SU-DHL-6 (cell line): Measurements from ENCODE around the gene NOXA1.

Experiments
- H2AFZ ChIP-seq: fragments of 200-600 bp; sonication (generic); 2 replicates; pipeline ENCODE4 v1.6.1; 2014; ENCODE audit warnings: low read depth, mild to moderate bottlenecking, moderate library complexity, mixed read lengths, antibody characterized with exemption, low read length; ENCODE audit not compliant: severe bottlenecking
- H3F3A ChIP-seq: fragments of 200-600 bp; shearing (Covaris generic); 2 replicates; pipeline ENCODE4 v1.6.0; 2016; ENCODE audit warnings: antibody characterized with exemption, mild to moderate bottlenecking; ENCODE audit not compliant: insufficient read depth
- H3K27ac ChIP-seq: fragments of 200-600 bp; sonication (generic); 2 replicates; pipeline ENCODE4 v1.5.1; 2016; ENCODE audit warnings: low read depth, mild to moderate bottlenecking, low read length, moderate library complexity, mixed read lengths
- H3K27me3 ChIP-seq: fragments of 200-600 bp; sonication (generic), shearing (Covaris generic); 2 replicates; pipeline ENCODE4 v1.6.0; 2014; ENCODE audit warnings: mild to moderate bottlenecking, low read length
- H3K36me3 ChIP-seq: fragments of 200-600 bp; sonication (generic); 2 replicates; pipeline ENCODE4 v1.6.1; 2014; ENCODE audit warnings: mild to moderate bottlenecking, low read length, mixed read lengths
- H3K4me2 ChIP-seq: fragments of 300-600, 200-600 bp; shearing (Covaris generic), sonication (generic); 2 replicates; pipeline ENCODE4 v1.6.0; 2014; ENCODE audit warnings: low read length, low read depth, mild to moderate bottlenecking; ENCODE audit not compliant: poor library complexity, severe bottlenecking
- H3K4me3 ChIP-seq: fragments of 200-600 bp; sonication (generic); 2 replicates; pipeline ENCODE4 v1.5.1; 2014; ENCODE audit warnings: antibody characterized with exemption, low read length, mild to moderate bottlenecking, mixed read lengths; ENCODE audit not compliant: insufficient read depth, poor library complexity, severe bottlenecking
- H3K79me2 ChIP-seq: fragments of 200-600 bp; sonication (generic); 2 replicates; pipeline ENCODE4 v1.6.1; 2014; ENCODE audit warnings: mild to moderate bottlenecking, low read length, moderate library complexity; ENCODE audit not compliant: insufficient read depth
- H3K9ac ChIP-seq: fragments of 200-600 bp; sonication (generic); 2 replicates; pipeline ENCODE4 v1.7.0; 2014; ENCODE audit warnings: mild to moderate bottlenecking, low read length
- H3K9me2 ChIP-seq: fragments of 200-600 bp; sonication (generic); replicated peaks from 2 replicates; pipeline ENCODE4 v1.6.1; 2014; ENCODE audit warnings: low read length; ENCODE audit not compliant: insufficient read depth
- H3K9me3 ChIP-seq: fragments of 200-600 bp; sonication (generic); 2 replicates; pipeline ENCODE4 v1.6.1; 2014; ENCODE audit warnings: low read length, mixed read lengths; ENCODE audit not compliant: insufficient read depth
- H4K20me1 ChIP-seq: fragments of 200-600 bp; sonication (generic); 2 replicates; pipeline ENCODE4 v1.6.1; 2014; ENCODE audit warnings: low read depth, mild to moderate bottlenecking, antibody characterized with exemption, low read length, moderate library complexity, mixed read lengths
- EZH2phosphoT487 ChIP-seq: fragments of 200-600 bp; sonication (generic), shearing (Covaris generic); conservative IDR thresholded peaks from 2 replicates; pipeline ENCODE4 v1.6.1; 2018; ENCODE audit warnings: mild to moderate bottlenecking, antibody characterized with exemption, low read length, moderate library complexity, mixed read lengths
- TF ChIP-seq, protein P1 (sequence below): fragments of 200-600 bp; sonication (generic); IDR thresholded peaks from one replicate; pipeline ENCODE4 v1.5.1; 2017; ENCODE audit warnings: antibody characterized with exemption, mild to moderate bottlenecking, low read length, moderate library complexity; ENCODE audit not compliant: insufficient read depth, poor library complexity, severe bottlenecking

The NOXA1 gene

DNA sequence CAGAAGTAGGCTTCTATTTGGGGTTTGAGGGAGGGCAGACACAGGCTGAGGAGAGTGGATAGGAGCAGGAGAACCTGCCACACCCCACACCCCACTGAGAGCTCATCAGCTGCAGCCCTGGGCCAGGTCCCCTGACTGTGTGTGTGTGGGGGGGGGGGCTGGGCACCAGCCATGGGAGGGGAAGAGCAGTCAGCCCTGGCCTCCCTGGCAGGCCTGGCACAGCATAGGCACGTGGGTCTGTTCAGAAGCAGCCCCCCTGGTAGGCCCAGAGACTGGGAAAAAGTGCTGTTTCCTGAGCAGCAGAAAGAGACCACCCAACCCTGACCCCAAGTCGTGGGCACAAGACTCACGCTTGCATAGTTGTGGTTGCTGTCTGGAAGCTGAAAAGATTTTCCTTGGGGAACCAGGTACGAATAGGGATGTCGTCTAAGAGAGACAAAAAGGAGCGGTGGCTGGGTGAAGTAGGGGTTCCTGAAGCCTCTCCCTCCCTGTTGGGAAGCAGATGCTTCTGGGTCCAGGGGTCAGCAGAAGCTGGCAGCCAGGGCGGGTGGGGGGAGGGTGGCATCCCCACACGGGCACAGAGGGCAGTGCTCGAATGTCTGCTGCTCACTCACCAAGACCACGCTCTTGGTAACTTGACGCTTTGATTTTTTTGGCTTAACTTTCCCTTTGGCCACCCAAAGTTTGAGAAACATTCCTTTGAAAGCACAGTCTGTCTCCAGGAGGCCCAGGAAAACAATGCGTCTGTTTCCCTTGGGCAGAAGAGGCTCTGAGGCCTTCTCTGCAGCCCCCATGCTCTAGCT lies 33.1 kb downstream of the NOXA1 start:
- Histone ChIP-seq H2AFZ (no peak overlapping the region), H3K9me2 (no peaks in the 10 kb centered on the region), H3K4me3 (no peak overlapping the region), H3K4me2 (no peak overlapping the region), H3K9ac (no peak overlapping the region), H3K79me2 (no peaks in the 10 kb centered on the region; the same call in 1 of the 2 replicates), H3F3A (no peaks in the 10 kb centered on the region), H3K9me3 (no peaks in the 10 kb centered on the region), H3K27me3 (no peaks in the 10 kb centered on the region), H3K27ac (no peak overlapping the region), H4K20me1 (no peaks in the 10 kb centered on the region), H3K36me3 (no peaks in the 10 kb centered on the region)
- TF ChIP-seq, protein P1, sequence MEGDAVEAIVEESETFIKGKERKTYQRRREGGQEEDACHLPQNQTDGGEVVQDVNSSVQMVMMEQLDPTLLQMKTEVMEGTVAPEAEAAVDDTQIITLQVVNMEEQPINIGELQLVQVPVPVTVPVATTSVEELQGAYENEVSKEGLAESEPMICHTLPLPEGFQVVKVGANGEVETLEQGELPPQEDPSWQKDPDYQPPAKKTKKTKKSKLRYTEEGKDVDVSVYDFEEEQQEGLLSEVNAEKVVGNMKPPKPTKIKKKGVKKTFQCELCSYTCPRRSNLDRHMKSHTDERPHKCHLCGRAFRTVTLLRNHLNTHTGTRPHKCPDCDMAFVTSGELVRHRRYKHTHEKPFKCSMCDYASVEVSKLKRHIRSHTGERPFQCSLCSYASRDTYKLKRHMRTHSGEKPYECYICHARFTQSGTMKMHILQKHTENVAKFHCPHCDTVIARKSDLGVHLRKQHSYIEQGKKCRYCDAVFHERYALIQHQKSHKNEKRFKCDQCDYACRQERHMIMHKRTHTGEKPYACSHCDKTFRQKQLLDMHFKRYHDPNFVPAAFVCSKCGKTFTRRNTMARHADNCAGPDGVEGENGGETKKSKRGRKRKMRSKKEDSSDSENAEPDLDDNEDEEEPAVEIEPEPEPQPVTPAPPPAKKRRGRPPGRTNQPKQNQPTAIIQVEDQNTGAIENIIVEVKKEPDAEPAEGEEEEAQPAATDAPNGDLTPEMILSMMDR, result no peak

DNA sequence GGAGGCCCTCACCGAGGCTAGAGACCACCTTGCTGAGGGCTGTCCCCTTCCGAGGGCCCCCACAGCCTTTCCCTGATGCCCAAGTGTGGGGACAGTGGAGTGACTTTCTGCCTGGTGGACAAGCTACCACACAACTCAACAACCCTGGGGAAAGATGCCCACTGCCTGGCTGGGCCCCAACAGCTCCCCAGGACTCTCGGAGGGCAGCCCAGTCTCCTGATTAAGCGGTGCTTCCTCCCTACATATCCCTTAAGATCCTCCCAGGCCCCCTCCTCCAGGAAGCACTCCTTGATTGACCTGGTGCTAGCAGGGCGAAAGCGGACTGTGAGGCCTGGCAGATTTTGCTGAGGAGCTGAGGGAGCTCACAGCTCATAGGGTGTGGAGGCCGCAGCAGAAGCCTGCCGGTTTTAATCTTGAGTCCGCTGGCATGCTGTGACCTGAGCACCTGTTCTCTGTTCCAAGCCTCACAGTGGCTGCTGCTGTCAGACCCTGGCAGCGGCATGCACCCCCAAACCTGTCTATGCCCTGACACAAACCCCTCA lies 33.7 kb downstream of the NOXA1 start:
- no peak for TF ChIP-seq EZH2phosphoT487
- TF ChIP-seq, protein P1, result no peak
- Histone ChIP-seq H2AFZ (no peak overlapping the region), H3K4me2 (no peak overlapping the region)

DNA sequence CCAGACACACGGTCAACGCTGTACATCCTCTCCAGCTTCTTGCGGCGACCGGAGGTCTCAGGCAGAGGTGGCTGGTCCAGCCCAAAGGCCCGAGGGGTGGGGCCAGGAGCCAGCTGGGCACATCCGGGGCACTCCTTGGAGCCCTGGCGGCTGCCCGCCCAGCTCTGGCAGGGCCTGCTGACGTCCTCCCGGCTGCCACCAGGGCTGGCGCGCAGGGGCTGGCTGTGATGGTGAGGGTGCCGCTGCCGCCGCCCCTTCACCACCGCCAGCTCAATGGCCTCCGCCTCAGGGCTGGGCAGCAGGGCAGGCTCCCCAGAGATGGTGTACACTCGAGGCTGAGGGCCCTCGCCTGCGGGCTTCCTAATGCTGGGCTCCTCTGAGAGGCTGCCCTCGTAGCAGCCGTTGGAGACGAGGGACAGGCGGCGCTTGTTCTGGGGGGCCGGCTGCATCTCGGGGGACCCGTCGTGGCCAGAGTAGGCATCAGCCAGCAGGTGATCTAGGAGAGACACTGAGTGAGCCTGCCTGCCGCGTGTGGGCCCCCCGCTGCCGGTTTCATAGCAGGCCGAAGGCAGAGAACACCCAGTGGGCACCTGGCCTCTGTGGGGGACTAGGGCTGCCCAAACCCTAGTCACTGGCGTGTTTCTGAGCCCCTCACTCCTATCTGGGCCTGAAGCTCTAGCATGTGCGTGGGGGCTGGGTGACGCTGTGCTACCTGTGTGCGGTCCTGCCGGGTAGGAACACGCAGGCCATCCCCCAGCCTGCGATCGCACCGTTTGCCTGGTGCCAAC lies 34.4 kb downstream of the NOXA1 start:
- no peak for TF ChIP-seq EZH2phosphoT487
- TF ChIP-seq, protein P1, result no peak
- H3K4me3 ChIP-seq, result no peak overlapping the region
- no peak overlapping the region for H3K9ac ChIP-seq
- no peak overlapping the region for H3K4me2 ChIP-seq
- H3K79me2 ChIP-seq, result no peaks in the 10 kb centered on the region; the same call in 1 of the 2 replicates
- no peaks in the 10 kb centered on the region for H3K27me3 ChIP-seq
- no peaks in the 10 kb centered on the region for H3F3A ChIP-seq
- H3K27ac ChIP-seq, result no peak overlapping the region
- H4K20me1 ChIP-seq, result no peaks in the 10 kb centered on the region
- no peaks in the 10 kb centered on the region for H3K9me2 ChIP-seq
- H2AFZ ChIP-seq, result no peak overlapping the region
- H3K9me3 ChIP-seq, result no peaks in the 10 kb centered on the region
- no peaks in the 10 kb centered on the region for H3K36me3 ChIP-seq

More for the DNA sequence above, 33.7 kb downstream of the NOXA1 start:
- no peaks in the 10 kb centered on the region for H3K36me3 ChIP-seq
- no peaks in the 10 kb centered on the region for H3K9me3 ChIP-seq
- no peak overlapping the region for H3K27ac ChIP-seq
- H3K9me2 ChIP-seq, result no peaks in the 10 kb centered on the region
- H3K27me3 ChIP-seq, result no peaks in the 10 kb centered on the region
- no peaks in the 10 kb centered on the region for H4K20me1 ChIP-seq
- no peak overlapping the region for H3K9ac ChIP-seq
- no peaks in the 10 kb centered on the region; the same call in 1 of the 2 replicates for H3K79me2 ChIP-seq
- no peak overlapping the region for H3K4me3 ChIP-seq
- H3F3A ChIP-seq, result no peaks in the 10 kb centered on the region
